Right cardiac atrium (tissue), 5 donors: ENCODE data around the gene MAGEB17. TPM values are rescaled to one million over a fixed set of nuclear protein-coding genes. Genes with fewer than 3 reads are reported as not detected.
"Not testable (repeated sequence)": the region's sequence is repeated elsewhere in the genome, so short reads cannot be mapped to it uniquely, and the experiment has no call there.

Experiments used
- ATAC-seq, 2 donors: fragments of 200-7000 bp; cut with Tn5 transposase; one replicate each; pipeline versions ENCODE4 v1.8.0 to v1.9.1; 2020; ENCODE audit warnings: moderate library complexity in 2 of 2, mild to moderate bottlenecking in 1 of 2
- DNase-seq, 3 donors: peaks; one replicate each; pipeline ENCODE4 v3.0.0-alpha.2; 2020
- H3K27ac ChIP-seq: one replicate; pipeline ENCODE4 v1.5.1; 2013; ENCODE audit warnings: mild to moderate bottlenecking, low read length, control low read depth, moderate library complexity
- H3K27me3 ChIP-seq: one replicate; pipeline ENCODE4 v1.6.1; 2013; ENCODE audit not compliant: control insufficient read depth, insufficient read depth
- H3K4me1 ChIP-seq: one replicate; pipeline ENCODE4 v1.6.1; 2013; ENCODE audit warnings: low read length; ENCODE audit not compliant: control insufficient read depth, insufficient read depth
- H3K4me3 ChIP-seq: one replicate; pipeline ENCODE4 v1.5.1; 2013; ENCODE audit warnings: low read length, control low read depth
- H3K9me3 ChIP-seq: one replicate; pipeline ENCODE4 v1.6.1; 2013; ENCODE audit warnings: low read length; ENCODE audit not compliant: control insufficient read depth
- WGBS: extraction: QIAGEN DNeasy Blood & Tissue Kit; methylation state at CpG from one replicate; pipeline ENCODE4 v1.1.7; 2013; 5-methylcytosine and 5-hydroxymethylcytosine counted together
- intact Hi-C, 4 donors: fragments of 100-400 bp; cut with DNase I; formaldehyde crosslinking; loops; one replicate each; pipeline versions ENCODE4 v1.11.0 to v1.14.0; 2022 to 2023
- polyA plus RNA-seq: library from polyadenylated mRNA; stranded (reverse); fragments of 200-250 nt; gene quantifications from one replicate; pipeline ENCODE4 v1.2.3, GENCODE V29; 2013
- total RNA-seq, 4 donors: library from RNA; stranded (reverse); fragmentation: NEBNext Ultra II Directional; extraction: Animal tissue kit (Norgen Biotek cat#: 25700); gene quantifications; one replicate each; pipeline ENCODE4 v1.2.1, GENCODE V29; 2021
- donor health status: healthy with polysubstance abuse.
- donor health status: DM: no; HTN: yes; CAD: no.
- donor health status: DM: no; HTN: no; CAD: no.
- donor health status: DM: no; HTN: yes; CAD: no; lungs with severe emphysema.
- donor health status: DM: yes; HTN: yes; CAD: no.

Gene MAGEB17
- total and polyA plus RNA-seq, 5 donors: not detected

DNA sequence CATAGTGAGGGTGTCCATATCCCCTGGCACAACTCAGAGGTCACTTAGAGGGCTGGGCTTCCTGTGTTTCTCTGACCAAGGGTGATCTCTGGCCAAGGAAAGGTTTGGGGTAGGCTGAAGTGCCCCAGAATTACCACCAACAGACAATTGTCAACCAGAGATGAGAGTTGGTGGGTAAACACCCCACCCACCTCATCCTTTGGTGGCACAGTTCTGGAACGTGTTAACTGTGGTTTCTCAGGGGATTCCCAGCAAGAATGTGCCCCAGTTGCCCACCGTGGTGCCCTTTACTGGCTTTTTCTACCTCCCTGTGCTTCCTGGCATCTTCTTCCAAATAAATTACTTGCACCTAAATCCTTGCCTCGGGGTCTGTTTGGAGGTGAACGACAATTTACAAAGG lies 26.8 kb upstream of the MAGEB17 start:
- no peak overlapping the region for H3K27ac ChIP-seq
- WGBS: 83% methylated on average over 4 of the region's 4 CpGs
- DNase-seq: no peak
- ATAC-seq: no peak
- H3K4me1 ChIP-seq: no peaks in the 10 kb centered on the region
- H3K9me3 ChIP-seq: no peaks in the 10 kb centered on the region
- intact Hi-C loops: no loop called here
- H3K4me3 ChIP-seq: no peak overlapping the region
- no peaks in the 10 kb centered on the region for H3K27me3 ChIP-seq

DNA sequence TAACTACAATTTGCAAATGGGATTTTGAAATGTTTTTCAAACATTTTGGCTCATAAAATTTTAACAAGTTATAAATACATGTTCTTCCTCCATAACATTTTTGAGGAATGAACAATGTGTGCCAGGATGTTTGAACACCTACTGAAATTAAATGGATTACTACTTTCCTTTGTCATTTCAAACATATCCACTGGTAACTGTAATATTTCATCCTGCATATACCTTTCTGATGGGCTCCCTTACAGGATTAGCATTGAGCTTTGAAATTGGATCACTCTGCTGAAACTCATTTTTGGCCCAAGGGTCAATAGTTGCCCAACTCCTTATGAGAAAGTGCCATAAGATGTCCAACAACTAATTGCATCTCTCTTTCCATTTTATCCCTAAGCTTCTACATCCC lies 26.3 kb upstream of the MAGEB17 start:
- Histone ChIP-seq H3K4me1 (no peaks in the 10 kb centered on the region), H3K4me3 (no peak overlapping the region), H3K9me3 (no peaks in the 10 kb centered on the region), H3K27ac (no peak overlapping the region), H3K27me3 (no peaks in the 10 kb centered on the region)
- intact Hi-C loops: no loop called here
- DNase-seq (no peak), ATAC-seq (no peak)

DNA sequence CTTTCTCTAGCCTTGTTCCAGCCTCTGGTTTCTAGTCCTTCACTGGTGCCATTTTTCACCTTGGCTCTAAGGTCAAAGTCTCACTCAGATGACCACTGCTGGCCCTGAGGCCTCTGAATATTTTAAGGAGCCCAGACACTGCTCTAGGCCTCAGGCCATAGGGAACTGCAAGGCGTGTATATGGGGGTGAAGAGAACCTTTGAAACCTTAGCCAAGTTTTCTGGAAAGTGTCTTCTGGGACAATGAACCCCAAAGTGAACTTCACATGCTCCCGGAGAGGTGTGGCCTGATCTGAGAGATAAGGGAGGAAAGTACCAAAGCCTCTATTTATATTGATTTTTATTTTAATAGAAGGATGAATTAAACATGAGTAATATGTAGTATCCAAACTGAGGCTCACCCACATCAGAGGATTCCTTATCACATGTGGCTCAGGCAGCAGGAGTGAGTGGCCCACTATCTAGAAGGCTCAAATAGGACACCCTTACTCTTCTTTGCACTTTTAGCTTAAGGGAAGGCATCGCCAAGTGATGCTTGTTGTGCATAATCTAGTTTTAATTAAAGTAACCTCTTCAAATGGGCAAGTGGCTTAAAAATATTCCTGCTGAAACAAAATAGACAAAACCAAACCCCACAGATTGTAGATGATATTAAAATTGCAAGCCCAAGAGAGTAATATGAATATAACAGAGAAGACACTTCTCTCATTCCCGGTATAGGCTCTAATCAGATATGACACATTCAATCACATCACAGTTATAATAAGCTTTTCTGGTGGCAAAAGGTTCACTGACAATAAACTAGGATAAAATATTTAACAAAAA lies 25.6 kb upstream of the MAGEB17 start:
- WGBS: 77% methylated on average over 4 of the region's 4 CpGs
- H3K27ac ChIP-seq: no peak overlapping the region

DNA sequence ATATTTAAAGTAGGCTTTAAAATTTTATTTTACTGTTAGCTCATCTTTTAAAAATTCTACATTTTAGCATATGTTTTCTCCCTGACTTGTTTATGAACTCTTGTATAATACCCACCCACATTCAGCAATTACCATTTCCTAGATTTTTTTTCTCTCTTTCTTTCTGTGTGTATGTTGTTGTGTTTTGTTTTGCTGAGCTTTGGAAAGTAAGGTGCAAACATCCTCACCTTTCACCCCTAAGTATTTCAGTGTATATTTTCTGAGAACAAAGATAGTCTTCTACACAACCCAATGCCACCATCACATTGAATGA lies 25.1 kb upstream of the MAGEB17 start:
- DNase-seq (no peak), ATAC-seq (no peak)
- Histone ChIP-seq H3K4me3 (no peak overlapping the region), H3K4me1 (no peaks in the 10 kb centered on the region), H3K27me3 (no peaks in the 10 kb centered on the region), H3K9me3 (no peaks in the 10 kb centered on the region), H3K27ac (no peak overlapping the region)
- intact Hi-C loops: no loop called here

More for the DNA sequence above, 25.6 kb upstream of the MAGEB17 start:
- ATAC-seq: no peak
- Histone ChIP-seq H3K4me1 (no peaks in the 10 kb centered on the region), H3K27me3 (no peaks in the 10 kb centered on the region), H3K4me3 (no peak overlapping the region), H3K9me3 (no peaks in the 10 kb centered on the region)
- intact Hi-C loops: no loop called here
- no peak for DNase-seq

DNA sequence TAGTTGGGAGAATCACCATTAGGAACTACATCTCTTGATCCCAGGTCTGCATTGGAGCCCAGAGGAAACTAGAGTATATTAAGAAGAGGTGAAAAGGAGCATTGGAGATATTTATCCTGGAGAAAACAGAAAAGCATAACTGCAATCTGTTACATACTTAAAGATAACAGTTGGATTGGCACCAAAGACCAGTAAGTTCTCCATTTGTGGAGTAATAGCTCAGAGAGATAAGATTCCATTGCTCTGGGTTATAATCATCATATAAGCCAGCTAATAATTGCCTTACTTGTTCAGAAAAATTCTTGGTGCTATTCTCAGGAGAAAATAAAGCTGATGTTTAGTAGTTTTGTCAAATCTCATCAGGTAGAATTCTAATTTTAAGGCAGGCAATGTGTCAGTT lies 23.3 kb upstream of the MAGEB17 start:
- no peaks in the 10 kb centered on the region for H3K9me3 ChIP-seq
- no peaks in the 10 kb centered on the region for H3K27me3 ChIP-seq
- no peak overlapping the region for H3K4me3 ChIP-seq
- H3K27ac ChIP-seq: no peak overlapping the region
- ATAC-seq: no peak
- intact Hi-C loops: no loop called here
- no peaks in the 10 kb centered on the region for H3K4me1 ChIP-seq
- no peak for DNase-seq

DNA sequence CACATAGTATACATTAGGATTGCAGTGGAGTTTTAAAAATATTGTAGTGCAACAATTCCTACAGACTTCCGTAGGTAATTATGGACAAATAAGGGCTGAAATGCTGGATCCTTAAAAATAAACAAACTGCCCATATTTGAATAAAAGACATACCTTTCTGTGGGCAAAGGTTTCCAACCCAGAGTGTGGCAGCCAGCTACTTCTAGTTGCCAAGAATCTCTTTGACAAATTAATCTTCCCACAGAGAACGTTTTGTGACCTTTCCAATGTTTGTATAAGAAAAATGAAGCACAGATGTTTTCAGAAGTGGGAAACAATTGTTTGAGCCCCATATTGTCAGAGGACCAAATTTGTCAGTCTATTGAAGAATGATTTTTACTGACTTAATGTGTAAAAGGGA lies 22.9 kb upstream of the MAGEB17 start:
- no peak overlapping the region for H3K27ac ChIP-seq
- no peak overlapping the region for H3K4me3 ChIP-seq
- DNase-seq: no peak
- 36% methylated on average over 2 of the region's 2 CpGs for WGBS
- H3K4me1 ChIP-seq: no peaks in the 10 kb centered on the region
- intact Hi-C loops: no loop called here
- H3K27me3 ChIP-seq: no peaks in the 10 kb centered on the region
- H3K9me3 ChIP-seq: no peaks in the 10 kb centered on the region
- no peak for ATAC-seq

DNA sequence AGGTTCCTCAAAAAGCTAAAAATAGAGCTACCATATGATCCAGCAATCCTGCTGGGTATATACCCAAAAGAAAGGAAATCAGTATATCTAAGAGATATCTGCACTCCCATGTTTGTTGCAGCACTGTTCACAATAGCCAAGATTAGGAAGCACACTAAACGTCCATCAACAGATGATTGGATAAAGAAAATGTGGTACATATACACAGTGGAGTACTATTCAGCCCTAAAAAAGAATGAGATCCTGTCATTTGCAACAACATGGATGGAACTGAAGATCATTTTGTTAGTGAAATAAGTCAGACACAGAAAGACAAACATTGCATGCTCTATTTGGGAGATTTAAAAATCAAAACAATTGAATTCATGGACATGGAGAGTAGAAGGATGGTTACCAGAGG lies 22.2 kb upstream of the MAGEB17 start:
- intact Hi-C loops, H3K9me3 ChIP-seq, H3K4me3 ChIP-seq, H3K27me3 ChIP-seq, H3K4me1 ChIP-seq, H3K27ac ChIP-seq, DNase-seq, ATAC-seq: not testable (repeated sequence)
- WGBS: 55% methylated on average over 1 of the region's 1 CpG

DNA sequence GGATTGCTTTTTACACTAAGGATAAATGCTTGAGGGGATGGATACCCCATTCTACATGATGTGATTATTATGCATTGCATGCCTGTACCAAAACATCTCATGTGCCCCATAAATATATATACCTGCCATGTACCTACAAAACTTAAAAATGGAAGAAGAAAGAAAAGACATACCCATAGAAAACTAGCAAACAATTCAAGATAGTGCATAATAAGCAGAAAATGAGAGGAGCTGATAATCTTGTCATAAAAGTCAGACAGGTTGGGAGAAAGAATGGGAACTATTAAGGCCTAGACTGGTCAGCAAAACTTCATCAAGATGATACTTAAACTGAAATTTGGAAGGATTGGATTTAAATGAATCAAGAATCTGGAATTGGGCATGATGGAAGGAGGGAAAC lies 21.6 kb upstream of the MAGEB17 start:
- Histone ChIP-seq H3K9me3 (no peaks in the 10 kb centered on the region), H3K27ac (no peak overlapping the region), H3K4me3 (no peak overlapping the region), H3K4me1 (no peaks in the 10 kb centered on the region), H3K27me3 (no peaks in the 10 kb centered on the region)
- intact Hi-C loops: no loop called here
- DNase-seq (no peak), ATAC-seq (no peak)

DNA sequence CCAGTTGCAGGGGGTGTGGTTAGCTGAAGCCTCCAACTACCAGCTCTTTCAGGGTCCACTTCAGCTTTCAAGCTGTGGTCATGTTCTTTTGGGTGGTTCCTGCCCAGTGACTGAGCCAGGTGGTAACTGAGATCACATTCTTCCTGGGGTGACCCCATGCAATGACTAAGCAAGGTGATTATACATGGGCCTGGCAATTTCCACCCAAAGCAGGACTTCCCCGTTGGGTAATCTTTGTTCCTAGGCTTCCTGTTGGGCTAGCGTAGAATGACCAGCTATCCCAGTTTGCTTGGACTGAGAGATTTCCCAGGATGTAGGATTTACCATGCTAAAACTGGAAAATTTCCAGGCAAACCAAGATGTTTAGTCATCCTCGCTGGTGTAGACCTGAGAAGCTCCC lies 18.4 kb upstream of the MAGEB17 start:
- no peaks in the 10 kb centered on the region for H3K4me1 ChIP-seq
- intact Hi-C loops: no loop called here
- no peak overlapping the region for H3K27ac ChIP-seq
- no peaks in the 10 kb centered on the region for H3K9me3 ChIP-seq
- WGBS: 52% methylated on average over 3 of the region's 3 CpGs
- H3K4me3 ChIP-seq: no peak overlapping the region
- DNase-seq: no peak
- no peaks in the 10 kb centered on the region for H3K27me3 ChIP-seq
- no peak for ATAC-seq

DNA sequence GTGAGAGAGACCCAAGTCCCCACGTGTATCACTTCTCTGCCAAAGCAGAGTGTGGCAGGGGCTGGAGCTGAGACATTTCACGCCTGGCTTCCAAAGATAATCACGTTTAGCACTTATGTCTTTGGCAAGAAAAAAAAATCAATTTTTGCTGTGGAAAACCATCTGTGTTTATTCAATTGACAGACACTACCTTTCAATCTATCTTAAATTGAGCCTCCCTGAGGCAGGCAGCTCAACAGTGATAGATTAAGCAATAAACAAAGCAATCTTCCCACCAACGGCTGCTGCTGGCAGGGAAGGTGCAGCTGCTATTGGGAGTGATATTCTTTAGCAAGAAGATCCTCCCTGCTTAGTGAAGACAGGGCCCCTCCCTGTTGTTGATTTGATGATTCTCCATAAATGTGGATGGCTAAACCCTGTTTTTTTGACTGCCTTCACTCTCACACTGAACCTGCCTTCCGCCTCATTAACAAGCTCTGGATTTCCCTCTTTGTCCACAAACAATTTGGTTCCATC lies 11.6 kb upstream of the MAGEB17 start:
- intact Hi-C loops: no loop called here
- Histone ChIP-seq H3K4me3 (no peak overlapping the region), H3K27ac (no peak overlapping the region)

DNA sequence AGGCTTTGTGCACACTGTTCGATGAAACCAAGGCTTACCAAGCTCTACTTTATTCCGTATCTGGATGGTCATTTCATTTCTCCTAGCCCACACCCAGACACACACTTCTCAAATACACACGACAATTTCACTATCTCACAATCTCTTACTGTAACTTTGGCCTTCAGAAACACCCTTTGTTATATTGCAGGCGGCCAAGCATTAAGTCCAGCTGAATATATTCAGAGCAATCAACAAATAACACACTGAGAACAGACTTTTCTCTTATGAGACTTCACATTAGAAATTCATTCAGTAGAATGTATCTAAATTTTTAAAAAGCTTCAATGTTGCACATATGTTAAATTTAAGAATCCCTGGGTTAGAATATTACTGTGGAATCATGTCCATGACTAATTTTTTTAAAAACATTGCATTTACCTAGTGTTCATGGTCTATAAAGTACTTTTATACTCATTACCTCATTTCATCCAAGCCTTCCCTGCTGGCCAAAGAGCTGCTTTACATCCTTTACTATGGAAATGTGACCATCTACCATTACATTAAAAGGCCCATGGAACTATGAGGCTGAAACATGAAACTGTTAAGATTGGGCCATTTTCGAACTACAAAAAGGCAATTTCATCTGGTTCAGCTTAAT lies 10.5 kb upstream of the MAGEB17 start:
- H3K27me3 ChIP-seq: no peaks in the 10 kb centered on the region
- intact Hi-C loops: no loop called here
- DNase-seq (no peak), ATAC-seq (no peak)
- 85% methylated on average over 5 of the region's 5 CpGs for WGBS
- no peaks in the 10 kb centered on the region for H3K4me1 ChIP-seq
- no peaks in the 10 kb centered on the region for H3K9me3 ChIP-seq
- H3K27ac ChIP-seq: no peak overlapping the region
- H3K4me3 ChIP-seq: no peak overlapping the region

More for the DNA sequence above, 11.6 kb upstream of the MAGEB17 start:
- whole genome bisulfite sequencing: 43% methylated on average over 5 of the region's 5 CpGs
- Histone ChIP-seq H3K27me3 (no peaks in the 10 kb centered on the region), H3K9me3 (no peaks in the 10 kb centered on the region), H3K4me1 (no peaks in the 10 kb centered on the region)
- ATAC-seq (no peak), DNase-seq (no peak)
